GM12878 (cell line): Measurements from ENCODE around the gene GCKR. TPM values are rescaled to one million over a fixed set of nuclear protein-coding genes. Genes with fewer than 3 reads are reported as not detected.
A peak's percentile ranks its signal among the peaks of the same experiment; 100 is the strongest.

ENCODE experiments used
- ATAC-seq: fragments of 200-7000 bp; cut with Tn5 transposase; 3 replicates; pipeline ENCODE4 v1.9.1; 2020; ENCODE audit warnings: mild to moderate bottlenecking, moderate library complexity
- BruUV-seq: library from RNA; stranded (reverse); fragments of 400-500 nt; replicated peaks from 2 replicates; lab custom pipeline; 2021; lab: Mats Ljungman, UMichigan
- CTCF ChIA-PET: fragments of 300-600 bp; sonication (Branson Sonifier 250); formaldehyde crosslinking; extraction: SDS; loops from one replicate; lab custom pipeline; 2021; ENCODE audit warnings: inconsistent platforms; lab: Yijun Ruan, JAX
- POLR2A ChIA-PET: fragments of 350-600 bp; formaldehyde crosslinking; extraction: SDS; loops from one replicate; lab custom pipeline; 2021; ENCODE audit warnings: inconsistent platforms; lab: Charles Lee
- RAD21 ChIA-PET: fragments of 300-600 bp; sonication (Branson Sonifier 250); formaldehyde crosslinking; loops from one replicate; lab custom pipeline; 2023; ENCODE audit warnings: antibody characterized with exemption; ENCODE audit not compliant: unreplicated experiment; lab: Charles Lee
- SMC1A ChIA-PET: fragments of 300-600 bp; sonication (Branson Sonifier 250); formaldehyde crosslinking; loops from one replicate; lab custom pipeline; 2023; ENCODE audit not compliant: unreplicated experiment, uncharacterized antibody; lab: Charles Lee
- DNase-seq: peaks from one replicate; pipeline ENCODE4 v3.0.0-alpha.2; 2011; ENCODE audit warnings: low read depth, low spot score
- FAIRE-seq: peaks from 3 replicates; lab custom pipeline; 2011; peaks lifted over from hg19 to GRCh38; lab: Jason Lieb, UNC
- H2AFZ ChIP-seq: 2 replicates; pipeline ENCODE4 v1.6.0; 2011; ENCODE audit warnings: low read depth, low read length, control low read depth; ENCODE audit not compliant: control insufficient read depth
- H3K27ac ChIP-seq: 2 replicates; pipeline ENCODE4 v1.5.1; 2011; ENCODE audit warnings: control low read depth; ENCODE audit not compliant: control insufficient read depth, insufficient read depth
- H3K27me3 ChIP-seq, 2 experiments: replicated peaks in 1 of 2; 2 replicates each; pipeline versions ENCODE4 v1.6.0 to v1.6.1; 2011; ENCODE audit warnings: low read length in 1 of 2; ENCODE audit not compliant: control insufficient read depth in 2 of 2, insufficient read depth in 2 of 2
- H3K36me3 ChIP-seq, 2 experiments: 2 replicates each; pipeline ENCODE4 v1.5.1; 2011; ENCODE audit warnings: low read length in 1 of 2; ENCODE audit not compliant: control insufficient read depth in 2 of 2, insufficient read depth in 2 of 2
- H3K4me1 ChIP-seq: 2 replicates; pipeline ENCODE4 v1.6.1; 2011; ENCODE audit warnings: mild to moderate bottlenecking, low read length, moderate library complexity, mixed read lengths; ENCODE audit not compliant: control insufficient read depth, insufficient read depth
- H3K4me2 ChIP-seq: 2 replicates; pipeline ENCODE4 v1.6.0; 2011; ENCODE audit warnings: control low read depth; ENCODE audit not compliant: control insufficient read depth, insufficient read depth
- H3K4me3 ChIP-seq: fragments of 200-600 bp; sonication (generic); 2 replicates; pipeline ENCODE4 v1.5.1; 2016
- H3K79me2 ChIP-seq: 2 replicates; pipeline ENCODE4 v1.6.0; 2011; ENCODE audit warnings: low read length; ENCODE audit not compliant: control insufficient read depth, insufficient read depth
- H3K9ac ChIP-seq: 2 replicates; pipeline ENCODE4 v1.8.0; 2011; ENCODE audit warnings: low read length, control low read depth, mixed read lengths; ENCODE audit not compliant: control insufficient read depth, insufficient read depth
- H3K9me3 ChIP-seq: replicated peaks from 3 replicates; pipeline ENCODE4 v1.5.1; 2011; ENCODE audit warnings: mild to moderate bottlenecking, low read length; ENCODE audit not compliant: control insufficient read depth, insufficient read depth
- H4K20me1 ChIP-seq: 2 replicates; pipeline ENCODE4 v1.6.0; 2011; ENCODE audit not compliant: control insufficient read depth, insufficient read depth
- BHLHE40 ChIP-seq, 2 experiments: fragments of 450-650 bp in 1 of 2; IDR thresholded peaks; 2 replicates each; pipeline ENCODE4 v1.6.1; 2011 to 2017; ENCODE audit warnings: low read depth in 2 of 2, borderline replicate concordance in 1 of 2, improper control_type of control experiment in 1 of 2, low read length in 1 of 2, mild to moderate bottlenecking in 1 of 2
- FOXK2 ChIP-seq: fragments of 450-650 bp; IDR thresholded peaks from 2 replicates; pipeline ENCODE4 v1.6.1; 2017; ENCODE audit warnings: mild to moderate bottlenecking, moderate library complexity
- KLF5 ChIP-seq: fragments of 450-650 bp; IDR thresholded peaks from 2 replicates; pipeline ENCODE4 v1.6.1; 2014; ENCODE audit warnings: mild to moderate bottlenecking; ENCODE audit not compliant: partially characterized antibody
- SMC3 ChIP-seq: IDR thresholded peaks from 2 replicates; pipeline ENCODE4 v1.6.1; 2011; ENCODE audit warnings: low read length, improper control_type of control experiment, borderline replicate concordance
- ZNF622 ChIP-seq: fragments of 450-650 bp; IDR thresholded peaks from 2 replicates; pipeline ENCODE4 v1.6.1; 2017; ENCODE audit warnings: mild to moderate bottlenecking, inconsistent platforms
- WGBS: methylation state at CpG from one replicate; pipeline ENCODE4 v1.1.6; 2016; ENCODE audit warnings: low lambda C conversion rate; ENCODE audit not compliant: insufficient replicate concordance, insufficient coverage; ENCODE audit errors: missing lambda C conversion rate; 5-methylcytosine and 5-hydroxymethylcytosine counted together
- in situ Hi-C: fragments of 300-500 bp; cut with MboI; formaldehyde crosslinking; loops from 9 replicates; pipeline ENCODE4 v1.14.3; 2018; ENCODE audit warnings: mixed read lengths
- intact Hi-C: fragments of 100-400 bp; cut with micrococcal nuclease; formaldehyde crosslinking; loops from one replicate; pipeline ENCODE4 v1.14.2; 2022; ENCODE audit not compliant: unreplicated experiment
- polyA plus RNA-seq, 11 experiments: library from polyadenylated mRNA; depleted of rRNA in 4 of 11; unstranded in 6 of 11; stranded (reverse) in 5 of 11; fragments of >200 nt; fragmentation: Nextera tagmentation in 4 of 11; fragmentation: Illumina TruSeq in 1 of 11; extraction: Ambion mirVana in 4 of 11; extraction: Trizol in 1 of 11; gene quantifications; 1 replicate in 1 of 11; 2 replicates in 10 of 11; pipeline versions ENCODE4 v1.2.1 to v1.2.3, GENCODE V29; 2011 to 2016; ENCODE audit warnings: inconsistent platforms in 2 of 11, missing spikeins in 2 of 11, low read depth in 1 of 11
- total RNA-seq, 4 experiments: library from RNA; depleted of rRNA in 3 of 4; stranded (reverse); fragments of >200 nt in 3 of 4; fragmentation: Illumina TruSeq in 1 of 4; extraction: Trizol in 1 of 4; gene quantifications; 2 replicates each; pipeline versions ENCODE4 v1.2.1 to v1.2.3, GENCODE V29; 2013 to 2021
- TF ChIP-seq, protein P1 (sequence below): IDR thresholded peaks from 2 replicates; pipeline ENCODE4 v1.6.1; 2012; ENCODE audit warnings: improper control_type of control experiment, low read depth, low read length; ENCODE audit not compliant: insufficient replicate concordance
- TF ChIP-seq, protein P2 (sequence below): fragments of 450-650 bp; IDR thresholded peaks from 2 replicates; pipeline ENCODE4 v1.6.1; 2017; ENCODE audit warnings: antibody characterized with exemption, mild to moderate bottlenecking, moderate library complexity

GCKR gene
- total and polyA plus RNA-seq, 10 of the 15 experiments (the other 5 are each of a cell fraction or from before 2014, with no cell fraction given), result not detected

DNA sequence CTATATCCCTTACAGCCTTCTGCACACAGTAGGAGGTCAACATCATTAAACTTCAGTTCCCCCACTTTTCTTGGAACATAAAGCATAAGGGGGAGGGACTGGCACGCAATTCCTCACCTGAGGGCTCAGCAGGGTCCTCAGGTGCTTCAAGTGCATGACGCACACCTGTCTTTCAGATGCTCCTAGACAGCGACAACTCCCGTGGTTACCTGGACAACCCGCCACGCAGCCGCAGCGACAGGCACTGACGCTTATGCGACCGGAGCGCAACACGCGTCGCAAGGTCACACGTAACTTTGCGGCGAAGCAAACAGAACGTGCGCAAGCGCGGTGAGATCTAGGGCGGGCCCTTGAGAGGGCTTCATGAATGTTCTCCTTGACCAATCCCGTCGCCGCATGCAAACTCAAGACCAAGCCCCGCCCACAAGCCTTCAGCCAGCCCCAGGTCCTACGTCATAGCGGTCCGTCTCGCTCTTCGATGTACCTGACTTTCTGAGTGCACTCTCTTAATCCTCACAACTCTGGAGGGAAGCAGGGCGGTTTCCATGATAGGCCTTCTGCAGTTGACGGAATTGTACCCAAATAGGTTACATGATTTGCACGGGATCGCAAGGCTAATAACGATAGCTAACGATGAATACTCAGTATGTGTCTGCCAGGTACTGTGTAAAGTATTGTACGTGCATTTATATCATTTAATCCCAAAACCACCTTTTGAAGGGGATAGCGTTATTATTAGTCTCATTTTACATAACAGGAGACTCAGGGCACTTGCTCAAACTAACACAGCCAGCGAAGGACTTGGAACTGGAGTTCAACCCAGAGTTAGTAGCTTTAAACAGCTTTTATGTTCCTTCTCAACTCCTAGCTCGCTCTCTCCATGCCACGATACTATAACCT lies 6.9 kb upstream of the GCKR start, which contains the start of gene IFT172 (continued):
- TF ChIP-seq, protein P1, sequence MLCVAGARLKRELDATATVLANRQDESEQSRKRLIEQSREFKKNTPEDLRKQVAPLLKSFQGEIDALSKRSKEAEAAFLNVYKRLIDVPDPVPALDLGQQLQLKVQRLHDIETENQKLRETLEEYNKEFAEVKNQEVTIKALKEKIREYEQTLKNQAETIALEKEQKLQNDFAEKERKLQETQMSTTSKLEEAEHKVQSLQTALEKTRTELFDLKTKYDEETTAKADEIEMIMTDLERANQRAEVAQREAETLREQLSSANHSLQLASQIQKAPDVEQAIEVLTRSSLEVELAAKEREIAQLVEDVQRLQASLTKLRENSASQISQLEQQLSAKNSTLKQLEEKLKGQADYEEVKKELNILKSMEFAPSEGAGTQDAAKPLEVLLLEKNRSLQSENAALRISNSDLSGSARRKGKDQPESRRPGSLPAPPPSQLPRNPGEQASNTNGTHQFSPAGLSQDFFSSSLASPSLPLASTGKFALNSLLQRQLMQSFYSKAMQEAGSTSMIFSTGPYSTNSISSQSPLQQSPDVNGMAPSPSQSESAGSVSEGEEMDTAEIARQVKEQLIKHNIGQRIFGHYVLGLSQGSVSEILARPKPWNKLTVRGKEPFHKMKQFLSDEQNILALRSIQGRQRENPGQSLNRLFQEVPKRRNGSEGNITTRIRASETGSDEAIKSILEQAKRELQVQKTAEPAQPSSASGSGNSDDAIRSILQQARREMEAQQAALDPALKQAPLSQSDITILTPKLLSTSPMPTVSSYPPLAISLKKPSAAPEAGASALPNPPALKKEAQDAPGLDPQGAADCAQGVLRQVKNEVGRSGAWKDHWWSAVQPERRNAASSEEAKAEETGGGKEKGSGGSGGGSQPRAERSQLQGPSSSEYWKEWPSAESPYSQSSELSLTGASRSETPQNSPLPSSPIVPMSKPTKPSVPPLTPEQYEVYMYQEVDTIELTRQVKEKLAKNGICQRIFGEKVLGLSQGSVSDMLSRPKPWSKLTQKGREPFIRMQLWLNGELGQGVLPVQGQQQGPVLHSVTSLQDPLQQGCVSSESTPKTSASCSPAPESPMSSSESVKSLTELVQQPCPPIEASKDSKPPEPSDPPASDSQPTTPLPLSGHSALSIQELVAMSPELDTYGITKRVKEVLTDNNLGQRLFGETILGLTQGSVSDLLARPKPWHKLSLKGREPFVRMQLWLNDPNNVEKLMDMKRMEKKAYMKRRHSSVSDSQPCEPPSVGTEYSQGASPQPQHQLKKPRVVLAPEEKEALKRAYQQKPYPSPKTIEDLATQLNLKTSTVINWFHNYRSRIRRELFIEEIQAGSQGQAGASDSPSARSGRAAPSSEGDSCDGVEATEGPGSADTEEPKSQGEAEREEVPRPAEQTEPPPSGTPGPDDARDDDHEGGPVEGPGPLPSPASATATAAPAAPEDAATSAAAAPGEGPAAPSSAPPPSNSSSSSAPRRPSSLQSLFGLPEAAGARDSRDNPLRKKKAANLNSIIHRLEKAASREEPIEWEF, result no peak
- peak; percentile 39 to 64; a peak in 2 of 4 replicates for TF ChIP-seq BHLHE40 (IDR thresholded peaks at IDR 0.05; ENCODE audit: borderline replicate concordance in 1 of 2, low read depth in 2 of 2, low read length in 1 of 2)

DNA sequence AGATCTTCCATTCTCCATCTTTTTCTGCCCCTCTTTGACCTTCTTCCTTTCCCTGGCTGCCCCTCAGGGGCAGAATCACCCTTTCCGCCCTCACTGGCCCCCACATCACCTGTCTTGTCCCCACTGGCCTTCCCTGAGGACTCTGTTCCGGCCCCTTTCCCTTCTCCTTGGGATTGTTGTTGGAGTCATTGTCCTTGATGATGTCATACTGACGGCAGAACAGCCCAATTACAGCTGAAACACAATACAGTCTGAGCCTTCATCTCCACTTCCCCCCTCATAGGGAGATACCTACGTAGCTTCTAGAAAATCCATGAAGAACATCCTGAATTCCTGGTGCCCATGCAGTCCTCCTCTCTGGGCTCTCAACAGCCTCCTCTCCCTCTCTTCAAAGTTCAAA lies 4.1 kb upstream of the GCKR start:
- no peak for FAIRE-seq
- intact Hi-C loops (no loop called here), in situ Hi-C loops (no loop called here)
- DNase-seq, result no peak
- Histone ChIP-seq H4K20me1 (no peaks in the 10 kb centered on the region), H3K4me1 (peaks cover 3% of the 10 kb centered on the region; the same call in 1 of the 2 replicates), H3K9ac (no peak overlapping the region)
- WGBS, result 24% methylated on average over 4 of the region's 4 CpGs
- ChIA-PET SMC1A (no interaction called here), RAD21 (no interaction called here)
- BruUV-seq, result no TSS peak
- TF ChIP-seq, protein P2, sequence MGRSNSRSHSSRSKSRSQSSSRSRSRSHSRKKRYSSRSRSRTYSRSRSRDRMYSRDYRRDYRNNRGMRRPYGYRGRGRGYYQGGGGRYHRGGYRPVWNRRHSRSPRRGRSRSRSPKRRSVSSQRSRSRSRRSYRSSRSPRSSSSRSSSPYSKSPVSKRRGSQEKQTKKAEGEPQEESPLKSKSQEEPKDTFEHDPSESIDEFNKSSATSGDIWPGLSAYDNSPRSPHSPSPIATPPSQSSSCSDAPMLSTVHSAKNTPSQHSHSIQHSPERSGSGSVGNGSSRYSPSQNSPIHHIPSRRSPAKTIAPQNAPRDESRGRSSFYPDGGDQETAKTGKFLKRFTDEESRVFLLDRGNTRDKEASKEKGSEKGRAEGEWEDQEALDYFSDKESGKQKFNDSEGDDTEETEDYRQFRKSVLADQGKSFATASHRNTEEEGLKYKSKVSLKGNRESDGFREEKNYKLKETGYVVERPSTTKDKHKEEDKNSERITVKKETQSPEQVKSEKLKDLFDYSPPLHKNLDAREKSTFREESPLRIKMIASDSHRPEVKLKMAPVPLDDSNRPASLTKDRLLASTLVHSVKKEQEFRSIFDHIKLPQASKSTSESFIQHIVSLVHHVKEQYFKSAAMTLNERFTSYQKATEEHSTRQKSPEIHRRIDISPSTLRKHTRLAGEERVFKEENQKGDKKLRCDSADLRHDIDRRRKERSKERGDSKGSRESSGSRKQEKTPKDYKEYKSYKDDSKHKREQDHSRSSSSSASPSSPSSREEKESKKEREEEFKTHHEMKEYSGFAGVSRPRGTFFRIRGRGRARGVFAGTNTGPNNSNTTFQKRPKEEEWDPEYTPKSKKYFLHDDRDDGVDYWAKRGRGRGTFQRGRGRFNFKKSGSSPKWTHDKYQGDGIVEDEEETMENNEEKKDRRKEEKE, result no peak
- TF ChIP-seq ZNF622, result no peak
- no peak for TF ChIP-seq SMC3
- TF ChIP-seq KLF5, result no peak
- TF ChIP-seq FOXK2, result no peak
- TF ChIP-seq, all 136 proteins: peak for 0
- ChIA-PET POLR2A (no interaction called here), CTCF (no interaction called here)
- Histone ChIP-seq H3K9me3 (no peaks in the 10 kb centered on the region), H3K79me2 (no peaks in the 10 kb centered on the region), H3K4me2 (no peak overlapping the region), H2AFZ (no peak overlapping the region), H3K27ac (no peak overlapping the region), H3K36me3 (no peaks in the 10 kb centered on the region), H3K4me3 (no peak overlapping the region), H3K27me3 (peaks cover 6 to 13% of the 10 kb centered on the region in 2 experiments; a peak in 3 of 4 replicates)
- ATAC-seq, result no peak
